Activated T-cell treated with anti-CD3 and anti-CD28 coated beads, Interleukin-2, amount 50 U/mL, for 4 hours (primary cell): ENCODE measurements around the gene OAT. TPM values are rescaled to one million over a fixed set of nuclear protein-coding genes. Genes with fewer than 3 reads are reported as not detected.

ENCODE experiments used
- ATAC-seq, 2 donors: fragments of 200-7000 bp; cut with Tn5 transposase; one replicate each; pipeline ENCODE4 v1.10.0; 2021
- DNase-seq: peaks from one replicate; pipeline ENCODE4 v3.0.0-alpha.2; 2020
- H3K27me3 Mint-ChIP-seq: one replicate; pipeline ENCODE4 v1.8.0; 2021; ENCODE audit warnings: low read depth, mixed read lengths
- H3K36me3 Mint-ChIP-seq: one replicate; pipeline ENCODE4 v1.8.0; 2022; ENCODE audit warnings: mixed read lengths; ENCODE audit not compliant: insufficient read depth
- H3K4me1 Mint-ChIP-seq: one replicate; pipeline ENCODE4 v1.8.0; 2021; ENCODE audit warnings: low read depth, mixed read lengths
- H3K4me3 Mint-ChIP-seq: one replicate; pipeline ENCODE4 v1.8.0; 2021; ENCODE audit warnings: mild to moderate bottlenecking, moderate library complexity, mixed read lengths
- H3K9me3 Mint-ChIP-seq: one replicate; pipeline ENCODE4 v1.8.0; 2021; ENCODE audit warnings: mixed read lengths
- total RNA-seq, 3 donors: library from RNA; stranded (reverse); gene quantifications; one replicate each; pipeline ENCODE4 v1.2.1, GENCODE V29; 2021

Gene OAT
- total RNA-seq, 3 donors from 2014 or later = 42.9 to 50.5 (median 46.8) TPM

- H3K36me3 Mint-ChIP-seq = no peaks in the 10 kb centered on the region
- DNase-seq = no peak
- no peaks in the 10 kb centered on the region for H3K4me1 Mint-ChIP-seq
- ATAC-seq = no peak
- no peak overlapping the region for H3K4me3 Mint-ChIP-seq
- H3K9me3 Mint-ChIP-seq = no peaks in the 10 kb centered on the region
- peaks cover 28% of the 10 kb centered on the region for H3K27me3 Mint-ChIP-seq
These were observed 34.0 kb downstream of the OAT start for GRCh38 chr10:124384591-124385190.

- no peak for ATAC-seq
- Mint-ChIP-seq H3K4me1 (no peaks in the 10 kb centered on the region), H3K9me3 (no peaks in the 10 kb centered on the region), H3K27me3 (peaks cover 32% of the 10 kb centered on the region), H3K36me3 (no peaks in the 10 kb centered on the region), H3K4me3 (no peak overlapping the region)
- no peak for DNase-seq
These were observed 34.6 kb downstream of the OAT start for GRCh38 chr10:124384172-124384571.

- peaks cover 37% of the 10 kb centered on the region for H3K27me3 Mint-ChIP-seq
- H3K36me3 Mint-ChIP-seq = no peaks in the 10 kb centered on the region
- no peak for ATAC-seq
- H3K4me1 Mint-ChIP-seq = no peaks in the 10 kb centered on the region
- H3K4me3 Mint-ChIP-seq = no peak overlapping the region
- H3K9me3 Mint-ChIP-seq = no peaks in the 10 kb centered on the region
- no peak for DNase-seq
These were observed 35.2 kb downstream of the OAT start for GRCh38 chr10:124383496-124383895.

GRCh38 chr10:124381011-124381611, 37.6 kb downstream of the OAT start:
- Mint-ChIP-seq H3K4me1 (no peaks in the 10 kb centered on the region), H3K9me3 (no peaks in the 10 kb centered on the region), H3K27me3 (peaks cover 43% of the 10 kb centered on the region), H3K36me3 (no peaks in the 10 kb centered on the region), H3K4me3 (no peak overlapping the region)
- ATAC-seq (no peak), DNase-seq (no peak)

GRCh38 chr10:124380256-124380995, 38.3 kb downstream of the OAT start:
- peaks cover 43% of the 10 kb centered on the region for H3K27me3 Mint-ChIP-seq
- no peaks in the 10 kb centered on the region for H3K4me1 Mint-ChIP-seq
- H3K4me3 Mint-ChIP-seq = no peak overlapping the region
- DNase-seq (no peak), ATAC-seq (no peak)
- H3K36me3 Mint-ChIP-seq = no peaks in the 10 kb centered on the region
- no peaks in the 10 kb centered on the region for H3K9me3 Mint-ChIP-seq

- Mint-ChIP-seq H3K4me1 (no peaks in the 10 kb centered on the region), H3K36me3 (no peaks in the 10 kb centered on the region), H3K27me3 (peaks cover 41% of the 10 kb centered on the region), H3K9me3 (no peaks in the 10 kb centered on the region), H3K4me3 (no peak overlapping the region)
- ATAC-seq (no peak), DNase-seq (no peak)
These were observed 39.0 kb downstream of the OAT start for GRCh38 chr10:124379609-124380193.

- Mint-ChIP-seq H3K4me1 (no peaks in the 10 kb centered on the region), H3K4me3 (no peak overlapping the region), H3K36me3 (no peaks in the 10 kb centered on the region), H3K9me3 (no peaks in the 10 kb centered on the region), H3K27me3 (peaks cover 41% of the 10 kb centered on the region)
- ATAC-seq = no peak
- no peak for DNase-seq
These were observed 39.7 kb downstream of the OAT start for GRCh38 chr10:124378881-124379471.

GRCh38 chr10:124378271-124378670, 40.5 kb downstream of the OAT start:
- Mint-ChIP-seq H3K4me3 (no peak overlapping the region), H3K4me1 (no peaks in the 10 kb centered on the region), H3K36me3 (no peaks in the 10 kb centered on the region), H3K27me3 (peaks cover 38% of the 10 kb centered on the region), H3K9me3 (no peaks in the 10 kb centered on the region)
- DNase-seq (no peak), ATAC-seq (no peak)

GRCh38 chr10:124377101-124377500, 41.6 kb downstream of the OAT start:
- H3K9me3 Mint-ChIP-seq = no peaks in the 10 kb centered on the region
- no peak overlapping the region for H3K4me3 Mint-ChIP-seq
- DNase-seq = no peak
- H3K4me1 Mint-ChIP-seq = no peaks in the 10 kb centered on the region
- H3K36me3 Mint-ChIP-seq = no peaks in the 10 kb centered on the region
- H3K27me3 Mint-ChIP-seq = peaks cover 38% of the 10 kb centered on the region
- no peak for ATAC-seq

- ATAC-seq = no peak
- DNase-seq = no peak
- Mint-ChIP-seq H3K4me1 (no peaks in the 10 kb centered on the region), H3K4me3 (no peak overlapping the region), H3K36me3 (no peaks in the 10 kb centered on the region), H3K27me3 (peaks cover 35% of the 10 kb centered on the region), H3K9me3 (no peaks in the 10 kb centered on the region)
These were observed 42.3 kb downstream of the OAT start for GRCh38 chr10:124376411-124376810.

- Mint-ChIP-seq H3K4me1 (no peaks in the 10 kb centered on the region), H3K36me3 (no peaks in the 10 kb centered on the region), H3K4me3 (no peak overlapping the region), H3K27me3 (peaks cover 27% of the 10 kb centered on the region), H3K9me3 (no peaks in the 10 kb centered on the region)
- no peak for ATAC-seq
- DNase-seq = no peak
These were observed 43.0 kb downstream of the OAT start for GRCh38 chr10:124375691-124376090.

GRCh38 chr10:124375353-124375614, 43.4 kb downstream of the OAT start:
- ATAC-seq (no peak), DNase-seq (no peak)
- H3K27me3 Mint-ChIP-seq = peaks cover 23% of the 10 kb centered on the region
- H3K4me3 Mint-ChIP-seq = no peak overlapping the region
- H3K9me3 Mint-ChIP-seq = no peaks in the 10 kb centered on the region
- H3K4me1 Mint-ChIP-seq = no peaks in the 10 kb centered on the region
- no peaks in the 10 kb centered on the region for H3K36me3 Mint-ChIP-seq

GRCh38 chr10:124374535-124375352, 44.0 kb downstream of the OAT start:
- ATAC-seq (no peak), DNase-seq (no peak)
- no peaks in the 10 kb centered on the region for H3K4me1 Mint-ChIP-seq
- H3K4me3 Mint-ChIP-seq = no peak overlapping the region
- no peaks in the 10 kb centered on the region for H3K9me3 Mint-ChIP-seq
- H3K36me3 Mint-ChIP-seq = no peaks in the 10 kb centered on the region
- H3K27me3 Mint-ChIP-seq = peaks cover 18% of the 10 kb centered on the region

- Mint-ChIP-seq H3K4me1 (no peaks in the 10 kb centered on the region), H3K27me3 (peaks cover 3% of the 10 kb centered on the region), H3K36me3 (no peaks in the 10 kb centered on the region), H3K4me3 (no peak overlapping the region), H3K9me3 (no peaks in the 10 kb centered on the region)
- no peak for ATAC-seq
- DNase-seq = no peak
These were observed 45.8 kb downstream of the OAT start for GRCh38 chr10:124372899-124373298.
